HG03469 (cell line): ENCODE data around the gene COLEC12.
A peak's percentile ranks its signal among the peaks of the same experiment; 100 is the strongest.
"Not testable (repeated sequence)": the region's sequence is repeated elsewhere in the genome, so short reads cannot be mapped to it uniquely, and the experiment has no call there.

Experiments
- ATAC-seq: cut with Tn5 transposase; IDR thresholded peaks from one replicate; pipeline ENCODE4 v1.9.1; 2021; ENCODE audit warnings: mild to moderate bottlenecking, moderate library complexity, moderate number of reproducible peaks; ENCODE audit not compliant: unreplicated experiment

The COLEC12 gene

GRCh38 chr18:297936-298335, 202.6 kb downstream of the COLEC12 start:
- ATAC-seq: no peak

GRCh38 chr18:295756-296490, 204.6 kb downstream of the COLEC12 start:
- no peak for ATAC-seq

GRCh38 chr18:294566-294965, 205.9 kb downstream of the COLEC12 start:
- no peak for ATAC-seq

- no peak for ATAC-seq
These were observed 207.0 kb downstream of the COLEC12 start for GRCh38 chr18:293536-293935.

GRCh38 chr18:292271-292670, 208.2 kb downstream of the COLEC12 start:
- no peak for ATAC-seq

GRCh38 chr18:289970-290369, 210.5 kb downstream of the COLEC12 start:
- ATAC-seq: not testable (repeated sequence)

GRCh38 chr18:289026-289425, 211.5 kb downstream of the COLEC12 start:
- ATAC-seq: no peak

- no peak for ATAC-seq
These were observed 213.8 kb downstream of the COLEC12 start for GRCh38 chr18:286515-287310.

GRCh38 chr18:285817-286216, 214.7 kb downstream of the COLEC12 start:
- no peak for ATAC-seq

GRCh38 chr18:275486-275885, 225.0 kb downstream of the COLEC12 start:
- ATAC-seq: no peak

- no peak for ATAC-seq
These were observed 226.2 kb downstream of the COLEC12 start for GRCh38 chr18:274313-274712.

- no peak for ATAC-seq
These were observed 227.0 kb downstream of the COLEC12 start for GRCh38 chr18:273525-273924.

GRCh38 chr18:272650-273049, 227.9 kb downstream of the COLEC12 start:
- ATAC-seq: no peak

- no peak for ATAC-seq
These were observed 230.9 kb downstream of the COLEC12 start for GRCh38 chr18:269480-270095.

GRCh38 chr18:267688-268552, 232.6 kb downstream of the COLEC12 start, which contains the start of gene THOC1:
Gene THOC1, minus strand, starts transcription at chr18:268047. Its CDS starts 28 bp downstream, at chr18:268019.
- ATAC-seq: peak; percentile 88

GRCh38 chr18:267380-267687, 233.2 kb downstream of the COLEC12 start:
- ATAC-seq: no peak
